PFSK-1 (cell line): ENCODE results near the gene TPSB2.

Experiments
- FOXP2 ChIP-seq: optimal IDR thresholded peaks from 2 replicates; pipeline ENCODE3; 2011; ENCODE audit warnings: borderline replicate concordance, control low read depth, inconsistent platforms; ENCODE audit not compliant: insufficient read depth; ENCODE audit errors: extremely low read length, extremely low read depth
- POLR2AphosphoS5 ChIP-seq: IDR thresholded peaks from 2 replicates; pipeline ENCODE4 v1.6.1; 2012; ENCODE audit warnings: low read depth, mild to moderate bottlenecking, control low read depth, low read length, moderate library complexity
- SIN3A ChIP-seq: IDR thresholded peaks from 2 replicates; pipeline ENCODE4 v1.6.1; 2012; ENCODE audit warnings: mild to moderate bottlenecking, low read length, moderate library complexity, borderline replicate concordance; ENCODE audit not compliant: insufficient read depth
- TAF1 ChIP-seq: IDR thresholded peaks from 2 replicates; pipeline ENCODE4 v1.6.1; 2012; ENCODE audit warnings: low read length, control low read depth, borderline replicate concordance; ENCODE audit not compliant: insufficient read depth
- TF ChIP-seq, protein P1 (sequence below), 2 experiments: IDR thresholded peaks; 2 replicates each; pipeline versions ENCODE4 v1.6.1 to v1.8.0; 2011 to 2012; ENCODE audit warnings: low read depth in 2 of 2, low read length in 2 of 2, control low read depth in 1 of 2, inconsistent platforms in 1 of 2, mild to moderate bottlenecking in 1 of 2, moderate library complexity in 1 of 2; ENCODE audit not compliant: insufficient read depth in 1 of 2

The TPSB2 gene

DNA sequence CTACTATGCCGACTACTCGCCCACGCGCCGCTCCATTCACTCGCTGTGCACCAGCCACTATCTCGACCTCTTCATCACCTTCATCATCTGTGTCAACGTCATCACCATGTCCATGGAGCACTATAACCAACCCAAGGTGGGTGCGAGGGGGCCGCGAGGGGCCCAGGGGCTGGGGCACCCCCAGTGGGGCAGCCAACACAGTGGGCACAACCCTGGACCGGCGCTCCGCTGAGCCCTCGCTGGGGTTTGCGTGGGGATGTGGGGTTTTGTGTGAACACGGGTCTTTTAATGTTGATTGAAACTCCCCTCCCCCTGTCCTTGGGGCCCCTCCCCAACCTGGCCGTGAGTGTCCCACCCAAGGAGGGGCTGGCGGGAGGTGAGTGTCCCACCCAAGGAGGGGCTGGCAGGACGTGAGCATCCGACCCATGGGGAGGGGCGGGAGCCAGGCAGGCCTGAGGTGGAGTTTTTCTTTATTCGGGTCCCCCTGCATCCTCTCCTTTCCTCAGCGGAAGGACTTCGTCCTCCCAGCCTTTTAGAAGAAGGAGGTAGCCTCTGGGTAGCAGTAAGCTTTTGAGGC, 16.1 kb downstream of the TPSB2 start:
- no peak for TF ChIP-seq SIN3A
- TF ChIP-seq, protein P1, sequence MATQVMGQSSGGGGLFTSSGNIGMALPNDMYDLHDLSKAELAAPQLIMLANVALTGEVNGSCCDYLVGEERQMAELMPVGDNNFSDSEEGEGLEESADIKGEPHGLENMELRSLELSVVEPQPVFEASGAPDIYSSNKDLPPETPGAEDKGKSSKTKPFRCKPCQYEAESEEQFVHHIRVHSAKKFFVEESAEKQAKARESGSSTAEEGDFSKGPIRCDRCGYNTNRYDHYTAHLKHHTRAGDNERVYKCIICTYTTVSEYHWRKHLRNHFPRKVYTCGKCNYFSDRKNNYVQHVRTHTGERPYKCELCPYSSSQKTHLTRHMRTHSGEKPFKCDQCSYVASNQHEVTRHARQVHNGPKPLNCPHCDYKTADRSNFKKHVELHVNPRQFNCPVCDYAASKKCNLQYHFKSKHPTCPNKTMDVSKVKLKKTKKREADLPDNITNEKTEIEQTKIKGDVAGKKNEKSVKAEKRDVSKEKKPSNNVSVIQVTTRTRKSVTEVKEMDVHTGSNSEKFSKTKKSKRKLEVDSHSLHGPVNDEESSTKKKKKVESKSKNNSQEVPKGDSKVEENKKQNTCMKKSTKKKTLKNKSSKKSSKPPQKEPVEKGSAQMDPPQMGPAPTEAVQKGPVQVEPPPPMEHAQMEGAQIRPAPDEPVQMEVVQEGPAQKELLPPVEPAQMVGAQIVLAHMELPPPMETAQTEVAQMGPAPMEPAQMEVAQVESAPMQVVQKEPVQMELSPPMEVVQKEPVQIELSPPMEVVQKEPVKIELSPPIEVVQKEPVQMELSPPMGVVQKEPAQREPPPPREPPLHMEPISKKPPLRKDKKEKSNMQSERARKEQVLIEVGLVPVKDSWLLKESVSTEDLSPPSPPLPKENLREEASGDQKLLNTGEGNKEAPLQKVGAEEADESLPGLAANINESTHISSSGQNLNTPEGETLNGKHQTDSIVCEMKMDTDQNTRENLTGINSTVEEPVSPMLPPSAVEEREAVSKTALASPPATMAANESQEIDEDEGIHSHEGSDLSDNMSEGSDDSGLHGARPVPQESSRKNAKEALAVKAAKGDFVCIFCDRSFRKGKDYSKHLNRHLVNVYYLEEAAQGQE (IDR thresholded peaks at IDR 0.05; ENCODE audit: insufficient read depth in 1 of 2, low read depth in 2 of 2, low read length in 2 of 2), result no peak
- TF ChIP-seq TAF1, result no peak
- TF ChIP-seq FOXP2, result no peak
- no peak for TF ChIP-seq POLR2AphosphoS5

DNA sequence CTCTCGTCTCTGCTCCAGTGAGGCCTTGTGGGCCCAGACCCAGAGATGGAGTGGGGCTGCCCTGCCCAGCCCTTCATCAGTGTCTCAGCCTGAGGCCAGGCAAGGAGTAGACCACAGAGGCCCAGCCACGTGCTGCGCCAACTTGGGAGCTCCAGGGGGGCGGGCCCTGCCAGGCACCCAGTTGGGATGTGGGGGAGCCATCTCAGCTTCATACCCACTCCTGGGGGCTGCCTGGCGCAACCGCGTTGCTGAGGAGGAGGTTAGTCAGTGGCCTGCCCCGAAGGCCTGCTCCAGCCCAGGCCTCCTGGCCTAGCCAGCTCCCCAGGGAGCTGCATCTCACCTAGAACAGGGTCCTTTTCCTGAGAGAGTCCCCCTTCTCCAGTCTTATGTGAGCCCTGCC, 16.8 kb downstream of the TPSB2 start:
- no peak for TF ChIP-seq FOXP2
- TF ChIP-seq, protein P1 (IDR thresholded peaks at IDR 0.05; ENCODE audit: insufficient read depth in 1 of 2, low read depth in 2 of 2, low read length in 2 of 2), result no peak
- TF ChIP-seq SIN3A, result no peak
- no peak for TF ChIP-seq TAF1
- TF ChIP-seq POLR2AphosphoS5, result no peak

DNA sequence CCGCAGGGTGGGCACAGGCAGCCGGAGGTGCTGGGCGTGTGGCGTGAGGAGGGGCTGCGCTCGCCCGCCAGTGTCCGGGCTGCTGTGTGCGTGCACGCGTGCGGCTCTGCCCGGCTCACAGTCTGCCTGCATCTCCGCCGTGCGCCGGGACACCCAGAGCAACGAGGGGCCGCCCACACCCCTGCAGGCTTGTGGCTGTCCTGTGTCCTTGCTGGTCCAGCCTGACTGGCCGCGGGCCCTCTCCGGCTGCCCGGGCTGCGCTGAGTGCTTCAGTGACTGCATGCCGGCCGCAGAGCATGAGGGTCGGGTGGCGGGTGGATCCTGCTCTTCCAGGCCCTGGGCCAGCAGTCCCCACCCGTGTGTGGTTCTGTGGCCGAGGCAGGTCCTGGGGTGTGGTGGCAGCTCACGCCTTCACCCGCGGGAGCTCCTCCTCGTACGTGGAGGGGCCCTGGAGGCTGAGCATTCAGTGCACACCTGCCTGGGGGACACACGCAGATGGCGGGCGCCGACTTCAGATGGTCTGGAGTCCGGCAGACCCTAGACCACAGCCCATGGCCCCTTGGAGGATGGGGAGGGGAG, 17.3 kb downstream of the TPSB2 start:
- TF ChIP-seq TAF1, result no peak
- TF ChIP-seq SIN3A, result no peak
- TF ChIP-seq, protein P1 (IDR thresholded peaks at IDR 0.05; ENCODE audit: insufficient read depth in 1 of 2, low read depth in 2 of 2, low read length in 2 of 2), result no peak
- no peak for TF ChIP-seq FOXP2
- no peak for TF ChIP-seq POLR2AphosphoS5

DNA sequence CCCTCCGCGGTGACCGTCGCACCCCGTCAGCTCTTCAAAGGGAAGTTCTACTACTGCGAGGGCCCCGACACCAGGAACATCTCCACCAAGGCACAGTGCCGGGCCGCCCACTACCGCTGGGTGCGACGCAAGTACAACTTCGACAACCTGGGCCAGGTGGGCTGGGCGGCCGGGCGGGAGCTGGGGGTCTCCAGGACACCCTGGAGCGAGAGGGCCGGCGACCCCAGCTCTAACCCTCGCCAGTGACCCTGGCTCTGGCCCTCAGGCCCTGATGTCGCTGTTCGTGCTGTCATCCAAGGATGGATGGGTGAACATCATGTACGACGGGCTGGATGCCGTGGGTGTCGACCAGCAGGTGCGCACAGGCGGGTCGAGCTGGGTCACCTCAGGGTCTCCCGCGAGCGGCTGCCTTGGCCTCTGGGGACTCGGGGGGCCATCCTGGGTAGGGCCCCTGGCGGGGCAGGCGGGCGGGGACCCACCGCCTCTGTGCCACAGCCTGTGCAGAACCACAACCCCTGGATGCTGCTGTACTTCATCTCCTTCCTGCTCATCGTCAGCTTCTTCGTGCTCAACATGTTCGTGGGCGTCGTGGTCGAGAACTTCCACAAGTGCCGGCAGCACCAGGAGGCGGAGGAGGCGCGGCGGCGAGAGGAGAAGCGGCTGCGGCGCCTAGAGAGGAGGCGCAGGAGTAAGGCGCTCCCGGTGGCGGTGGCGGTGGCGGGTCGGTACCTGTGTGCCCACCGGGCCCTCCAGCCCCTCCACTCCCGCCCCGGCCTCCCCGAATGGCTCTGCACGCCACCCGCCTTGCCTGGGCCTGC, 18.3 kb downstream of the TPSB2 start:
- no peak for TF ChIP-seq FOXP2
- TF ChIP-seq SIN3A, result no peak
- TF ChIP-seq, protein P1 (IDR thresholded peaks at IDR 0.05; ENCODE audit: insufficient read depth in 1 of 2, low read depth in 2 of 2, low read length in 2 of 2), result no peak
- TF ChIP-seq TAF1, result no peak
- TF ChIP-seq POLR2AphosphoS5, result no peak
